H1 (cell line): ENCODE data around the gene PLXNA4. TPM values are rescaled to one million over a fixed set of nuclear protein-coding genes. Genes with fewer than 3 reads are reported as not detected.

Source experiments
- ASH2L ChIP-seq: fragments of 200-600, 300-600 bp; sonication (generic); IDR thresholded peaks from one replicate; pipeline ENCODE4 v1.7.1; 2017; ENCODE audit warnings: low read length
- CHD1 ChIP-seq: IDR thresholded peaks from 2 replicates; pipeline ENCODE4 v1.6.1; 2012; ENCODE audit warnings: low read depth, low read length, improper control_type of control experiment
- CTBP2 ChIP-seq: IDR thresholded peaks from 2 replicates; pipeline ENCODE4 v1.7.0; 2011; ENCODE audit warnings: borderline replicate concordance, mild to moderate bottlenecking, moderate library complexity, mixed read lengths, low read length; ENCODE audit not compliant: insufficient read depth, insufficient read length
- EZH2 ChIP-seq: fragments of 200-600 bp; sonication (generic); IDR thresholded peaks from 2 replicates; pipeline ENCODE4 v1.7.1; 2012; ENCODE audit warnings: low read depth, mild to moderate bottlenecking, moderate library complexity, low read length, inconsistent platforms; ENCODE audit not compliant: severe bottlenecking
- KDM4A ChIP-seq: IDR thresholded peaks from one replicate; pipeline ENCODE4 v1.7.1; 2012; ENCODE audit warnings: low read depth, mild to moderate bottlenecking, moderate library complexity, low read length, inconsistent platforms; ENCODE audit not compliant: severe bottlenecking
- NANOG ChIP-seq: IDR thresholded peaks from 2 replicates; pipeline ENCODE4 v1.6.1; 2011; ENCODE audit warnings: low read length, low read depth, mild to moderate bottlenecking, inconsistent platforms; ENCODE audit not compliant: insufficient read depth, poor library complexity, severe bottlenecking
- POU5F1 ChIP-seq: IDR thresholded peaks from 2 replicates; pipeline ENCODE4 v1.6.1; 2011; ENCODE audit warnings: low read depth, mild to moderate bottlenecking, low read length, moderate library complexity
- RNF2 ChIP-seq: fragments of 200-900, 300-1000 bp; sonication (generic); IDR thresholded peaks from 2 replicates; pipeline ENCODE4 v1.7.1; 2016; ENCODE audit warnings: borderline replicate concordance, low read depth, mild to moderate bottlenecking, antibody characterized with exemption, low read length; ENCODE audit not compliant: poor library complexity, severe bottlenecking; ENCODE audit errors: missing control alignments
- SP2 ChIP-seq: IDR thresholded peaks from 2 replicates; pipeline ENCODE4 v1.6.1; 2012; ENCODE audit warnings: mild to moderate bottlenecking, low read length, inconsistent platforms
- polyA plus RNA-seq, 7 experiments: library from polyadenylated mRNA; depleted of rRNA in 3 of 7; stranded (reverse) in 5 of 7; unstranded in 2 of 7; fragments of >200 nt in 5 of 7; fragments of 200-250 nt in 2 of 7; gene quantifications; 1 replicate in 5 of 7; 2 replicates in 1 of 7; 4 replicates in 1 of 7; pipeline versions ENCODE4 v1.2.1 to v1.2.3, GENCODE V29; 2011 to 2013; ENCODE audit warnings: missing spikeins in 2 of 7, mixed read lengths in 2 of 7
- total RNA-seq: library from RNA; stranded (reverse); fragmentation: NEBNext Ultra II Directional; extraction: Animal tissue kit (Norgen Biotek cat#: 25700); gene quantifications from 2 replicates; pipeline ENCODE4 v1.2.1, GENCODE V29; 2021
- TF ChIP-seq, protein P1 (sequence below): fragments of 300-600 bp; sonication (generic); IDR thresholded peaks from 2 replicates; pipeline ENCODE4 v1.7.1; 2012; ENCODE audit warnings: low read length, moderate library complexity, mild to moderate bottlenecking, inconsistent platforms; ENCODE audit not compliant: insufficient replicate concordance

Gene PLXNA4
- total and polyA plus RNA-seq, 2 of the 8 experiments (the other 6 are each of a cell fraction or from before 2014, with no cell fraction given) = 0.76 to 0.79 TPM

DNA sequence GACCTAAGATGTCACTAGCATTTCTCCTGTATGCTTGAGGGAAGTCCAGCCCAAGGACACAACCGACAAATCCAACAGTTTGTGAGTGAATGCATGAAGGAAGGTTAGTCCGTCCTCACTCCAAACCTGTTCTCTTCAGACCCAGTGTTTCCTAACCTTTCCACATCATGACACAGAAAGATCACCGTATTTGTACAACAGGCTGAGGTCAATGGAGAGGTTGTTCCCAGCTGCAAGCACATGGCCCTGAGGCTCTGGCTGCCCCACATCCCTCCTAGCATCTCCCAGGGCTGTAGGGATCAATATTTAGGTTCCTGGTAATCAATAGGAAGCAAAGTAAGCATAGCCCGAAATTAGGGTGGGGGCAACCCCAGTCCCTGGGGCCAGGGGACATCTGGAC, 227.9 kb downstream of the PLXNA4 start (continued):
- TF ChIP-seq, protein P1, sequence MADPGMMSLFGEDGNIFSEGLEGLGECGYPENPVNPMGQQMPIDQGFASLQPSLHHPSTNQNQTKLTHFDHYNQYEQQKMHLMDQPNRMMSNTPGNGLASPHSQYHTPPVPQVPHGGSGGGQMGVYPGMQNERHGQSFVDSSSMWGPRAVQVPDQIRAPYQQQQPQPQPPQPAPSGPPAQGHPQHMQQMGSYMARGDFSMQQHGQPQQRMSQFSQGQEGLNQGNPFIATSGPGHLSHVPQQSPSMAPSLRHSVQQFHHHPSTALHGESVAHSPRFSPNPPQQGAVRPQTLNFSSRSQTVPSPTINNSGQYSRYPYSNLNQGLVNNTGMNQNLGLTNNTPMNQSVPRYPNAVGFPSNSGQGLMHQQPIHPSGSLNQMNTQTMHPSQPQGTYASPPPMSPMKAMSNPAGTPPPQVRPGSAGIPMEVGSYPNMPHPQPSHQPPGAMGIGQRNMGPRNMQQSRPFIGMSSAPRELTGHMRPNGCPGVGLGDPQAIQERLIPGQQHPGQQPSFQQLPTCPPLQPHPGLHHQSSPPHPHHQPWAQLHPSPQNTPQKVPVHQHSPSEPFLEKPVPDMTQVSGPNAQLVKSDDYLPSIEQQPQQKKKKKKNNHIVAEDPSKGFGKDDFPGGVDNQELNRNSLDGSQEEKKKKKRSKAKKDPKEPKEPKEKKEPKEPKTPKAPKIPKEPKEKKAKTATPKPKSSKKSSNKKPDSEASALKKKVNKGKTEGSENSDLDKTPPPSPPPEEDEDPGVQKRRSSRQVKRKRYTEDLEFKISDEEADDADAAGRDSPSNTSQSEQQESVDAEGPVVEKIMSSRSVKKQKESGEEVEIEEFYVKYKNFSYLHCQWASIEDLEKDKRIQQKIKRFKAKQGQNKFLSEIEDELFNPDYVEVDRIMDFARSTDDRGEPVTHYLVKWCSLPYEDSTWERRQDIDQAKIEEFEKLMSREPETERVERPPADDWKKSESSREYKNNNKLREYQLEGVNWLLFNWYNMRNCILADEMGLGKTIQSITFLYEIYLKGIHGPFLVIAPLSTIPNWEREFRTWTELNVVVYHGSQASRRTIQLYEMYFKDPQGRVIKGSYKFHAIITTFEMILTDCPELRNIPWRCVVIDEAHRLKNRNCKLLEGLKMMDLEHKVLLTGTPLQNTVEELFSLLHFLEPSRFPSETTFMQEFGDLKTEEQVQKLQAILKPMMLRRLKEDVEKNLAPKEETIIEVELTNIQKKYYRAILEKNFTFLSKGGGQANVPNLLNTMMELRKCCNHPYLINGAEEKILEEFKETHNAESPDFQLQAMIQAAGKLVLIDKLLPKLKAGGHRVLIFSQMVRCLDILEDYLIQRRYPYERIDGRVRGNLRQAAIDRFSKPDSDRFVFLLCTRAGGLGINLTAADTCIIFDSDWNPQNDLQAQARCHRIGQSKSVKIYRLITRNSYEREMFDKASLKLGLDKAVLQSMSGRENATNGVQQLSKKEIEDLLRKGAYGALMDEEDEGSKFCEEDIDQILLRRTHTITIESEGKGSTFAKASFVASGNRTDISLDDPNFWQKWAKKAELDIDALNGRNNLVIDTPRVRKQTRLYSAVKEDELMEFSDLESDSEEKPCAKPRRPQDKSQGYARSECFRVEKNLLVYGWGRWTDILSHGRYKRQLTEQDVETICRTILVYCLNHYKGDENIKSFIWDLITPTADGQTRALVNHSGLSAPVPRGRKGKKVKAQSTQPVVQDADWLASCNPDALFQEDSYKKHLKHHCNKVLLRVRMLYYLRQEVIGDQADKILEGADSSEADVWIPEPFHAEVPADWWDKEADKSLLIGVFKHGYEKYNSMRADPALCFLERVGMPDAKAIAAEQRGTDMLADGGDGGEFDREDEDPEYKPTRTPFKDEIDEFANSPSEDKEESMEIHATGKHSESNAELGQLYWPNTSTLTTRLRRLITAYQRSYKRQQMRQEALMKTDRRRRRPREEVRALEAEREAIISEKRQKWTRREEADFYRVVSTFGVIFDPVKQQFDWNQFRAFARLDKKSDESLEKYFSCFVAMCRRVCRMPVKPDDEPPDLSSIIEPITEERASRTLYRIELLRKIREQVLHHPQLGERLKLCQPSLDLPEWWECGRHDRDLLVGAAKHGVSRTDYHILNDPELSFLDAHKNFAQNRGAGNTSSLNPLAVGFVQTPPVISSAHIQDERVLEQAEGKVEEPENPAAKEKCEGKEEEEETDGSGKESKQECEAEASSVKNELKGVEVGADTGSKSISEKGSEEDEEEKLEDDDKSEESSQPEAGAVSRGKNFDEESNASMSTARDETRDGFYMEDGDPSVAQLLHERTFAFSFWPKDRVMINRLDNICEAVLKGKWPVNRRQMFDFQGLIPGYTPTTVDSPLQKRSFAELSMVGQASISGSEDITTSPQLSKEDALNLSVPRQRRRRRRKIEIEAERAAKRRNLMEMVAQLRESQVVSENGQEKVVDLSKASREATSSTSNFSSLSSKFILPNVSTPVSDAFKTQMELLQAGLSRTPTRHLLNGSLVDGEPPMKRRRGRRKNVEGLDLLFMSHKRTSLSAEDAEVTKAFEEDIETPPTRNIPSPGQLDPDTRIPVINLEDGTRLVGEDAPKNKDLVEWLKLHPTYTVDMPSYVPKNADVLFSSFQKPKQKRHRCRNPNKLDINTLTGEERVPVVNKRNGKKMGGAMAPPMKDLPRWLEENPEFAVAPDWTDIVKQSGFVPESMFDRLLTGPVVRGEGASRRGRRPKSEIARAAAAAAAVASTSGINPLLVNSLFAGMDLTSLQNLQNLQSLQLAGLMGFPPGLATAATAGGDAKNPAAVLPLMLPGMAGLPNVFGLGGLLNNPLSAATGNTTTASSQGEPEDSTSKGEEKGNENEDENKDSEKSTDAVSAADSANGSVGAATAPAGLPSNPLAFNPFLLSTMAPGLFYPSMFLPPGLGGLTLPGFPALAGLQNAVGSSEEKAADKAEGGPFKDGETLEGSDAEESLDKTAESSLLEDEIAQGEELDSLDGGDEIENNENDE = no peak
- TF ChIP-seq SP2 (no peak), KDM4A (no peak), EZH2 (no peak), NANOG (no peak), CHD1 (no peak), ASH2L (no peak), RNF2 (no peak), CTBP2 (no peak), POU5F1 (no peak)
